ENCODE data around the gene RTTN. TPM values are rescaled to one million over a fixed set of nuclear protein-coding genes. Genes with fewer than 3 reads are reported as not detected.

The RTTN gene
- total RNA-seq, 1 donor from 2014 or later: 7.8 TPM

DNA sequence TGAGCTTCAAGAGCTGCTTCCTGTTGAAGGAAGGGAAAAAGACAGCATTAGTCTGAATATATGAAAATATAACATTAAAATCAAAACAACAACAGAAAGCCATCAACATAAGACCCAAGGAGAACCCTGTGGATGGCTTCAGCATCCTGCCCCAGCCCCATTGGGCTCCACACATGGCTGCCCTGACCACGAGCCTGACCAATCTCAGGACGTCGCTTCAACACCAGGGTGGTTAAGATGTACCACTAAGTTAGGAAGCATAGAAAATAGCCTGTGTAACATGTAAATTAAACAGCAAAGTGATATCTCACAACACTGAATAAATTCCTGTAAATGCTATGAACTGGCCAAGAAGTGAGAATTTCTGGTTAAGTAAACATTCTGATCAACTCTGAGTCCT is 180.7 kb downstream of the RTTN start:
- ATAC-seq: no peak

DNA sequence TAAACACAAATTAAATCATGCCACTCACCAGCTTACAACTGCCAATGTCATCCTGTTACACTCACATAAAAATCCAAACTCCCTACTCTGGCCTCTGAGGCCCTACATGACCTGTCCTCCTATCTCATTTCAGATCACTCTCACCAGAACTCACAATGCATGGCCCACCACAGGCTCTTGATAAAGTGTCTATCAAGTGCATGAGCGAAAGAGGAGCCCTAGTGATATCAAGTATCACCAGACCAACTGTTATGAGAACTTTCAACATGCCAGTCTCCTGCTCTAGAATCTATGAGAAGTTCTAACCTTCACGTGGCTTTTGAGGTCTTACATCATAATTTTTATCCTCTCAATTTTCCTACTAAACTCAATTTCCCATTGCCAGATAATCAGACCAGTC is 181.4 kb downstream of the RTTN start:
- peak; percentile 25 for ATAC-seq

DNA sequence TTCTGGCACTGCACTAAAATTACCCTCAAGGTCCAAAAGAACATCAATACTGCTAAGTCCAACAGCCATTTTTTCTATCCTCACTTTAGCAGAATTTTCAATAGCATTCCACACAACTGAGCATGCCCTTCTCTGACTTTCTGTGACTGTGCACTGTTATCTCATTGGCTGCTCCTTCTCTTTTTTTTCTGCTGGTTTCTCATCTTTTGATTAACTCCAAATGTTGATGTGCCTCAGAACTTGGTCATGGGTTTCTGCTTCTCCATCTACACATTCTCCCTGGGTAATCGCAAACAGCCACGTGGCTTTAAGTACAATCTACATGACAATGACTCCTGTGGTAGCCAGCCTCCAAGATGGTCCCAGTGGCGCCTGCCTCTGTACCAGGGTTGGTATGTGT is 182.9 kb downstream of the RTTN start:
- ATAC-seq: no peak

DNA sequence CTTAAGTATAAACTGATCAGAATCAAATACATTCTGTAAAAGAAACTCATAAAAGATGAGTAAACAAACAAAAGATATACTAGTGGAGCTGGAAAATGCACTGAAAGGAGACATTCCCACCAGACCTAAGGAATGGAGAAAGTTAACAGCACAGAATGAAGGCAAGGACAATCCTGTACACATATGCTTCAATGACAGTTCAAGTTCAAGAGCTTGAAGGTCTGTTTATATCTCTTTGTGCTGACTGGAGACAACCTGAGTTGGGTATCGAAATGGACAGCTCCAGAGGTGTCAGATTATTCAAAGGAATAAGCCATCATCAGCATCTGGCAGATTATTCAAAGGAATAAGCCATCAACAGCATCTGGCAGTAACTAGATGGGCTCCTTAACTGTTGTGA is 184.0 kb downstream of the RTTN start:
- no peak for ATAC-seq

DNA sequence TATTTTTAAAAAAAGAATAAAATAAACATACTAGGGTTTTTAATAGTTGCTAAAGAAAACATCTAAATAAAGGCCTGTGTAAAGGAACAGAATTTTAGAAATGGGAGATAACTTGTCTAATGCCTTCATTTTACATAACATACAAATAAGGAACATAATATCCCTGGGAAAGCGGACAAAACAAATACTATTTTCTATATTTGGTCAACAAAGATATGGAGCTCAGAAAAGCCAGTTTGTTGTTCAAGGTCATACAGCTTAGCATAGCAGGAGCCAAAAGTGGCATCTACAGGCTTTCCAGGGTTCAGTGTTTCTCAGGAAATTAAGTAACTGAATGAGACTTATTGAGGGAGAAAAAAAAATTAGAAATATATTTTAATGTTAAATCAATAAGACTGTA is 184.4 kb downstream of the RTTN start:
- no peak for ATAC-seq

DNA sequence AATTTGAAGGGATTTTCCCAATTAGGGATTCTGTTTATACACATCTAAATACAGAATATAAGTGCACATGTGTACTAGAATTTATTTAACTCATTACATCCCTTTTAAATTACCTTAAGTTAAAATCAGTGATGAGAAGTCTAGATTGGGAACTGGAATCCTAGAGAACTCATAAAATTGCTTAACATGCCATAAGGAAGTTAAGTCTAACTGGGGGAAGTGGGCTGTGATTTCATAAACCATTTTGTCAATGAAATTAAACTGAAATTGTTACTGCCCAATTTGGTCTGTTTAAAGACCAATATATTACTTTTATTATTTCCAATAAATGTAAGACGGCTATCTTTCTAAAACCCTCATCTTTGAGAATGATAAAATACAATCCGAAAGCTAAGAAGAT is 185.5 kb downstream of the RTTN start:
- no peak for ATAC-seq

DNA sequence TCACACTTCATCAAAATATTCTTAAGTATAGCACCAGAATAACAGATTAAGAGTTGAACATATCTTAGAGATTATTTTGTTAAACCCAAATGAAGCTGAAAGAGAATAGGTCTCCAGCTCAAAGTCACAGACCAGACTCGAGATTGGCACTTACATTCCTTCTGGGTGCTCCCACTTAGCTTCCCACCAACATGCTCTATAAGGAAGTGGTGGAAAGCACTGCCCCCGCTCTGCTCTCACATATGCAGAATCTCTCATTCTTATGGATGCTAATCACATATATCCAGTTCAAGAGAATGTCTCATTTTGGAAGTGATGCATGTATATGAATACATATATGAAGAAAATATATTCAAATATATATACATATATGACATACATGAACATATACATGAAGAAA is 186.4 kb downstream of the RTTN start:
- no peak for ATAC-seq

DNA sequence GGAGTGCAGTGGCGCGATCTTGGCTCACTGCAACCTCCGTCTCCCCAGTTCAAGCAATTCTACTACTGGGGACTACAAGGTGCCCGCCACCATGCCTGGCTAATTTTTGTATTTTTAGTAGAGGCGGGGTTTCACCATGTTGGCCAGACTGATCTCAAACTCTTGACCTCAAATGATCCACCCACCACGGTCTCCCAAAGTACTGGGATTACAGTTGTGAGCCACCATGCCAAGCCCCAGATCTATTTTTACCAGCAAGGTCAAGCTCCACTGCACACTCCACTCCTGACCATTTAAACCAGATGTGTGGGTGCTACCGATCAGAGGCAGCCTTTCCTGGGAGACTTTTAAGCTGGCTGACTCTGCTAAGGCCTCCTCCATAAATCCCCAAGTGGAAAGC is 190.4 kb downstream of the RTTN start:
- no peak for ATAC-seq

DNA sequence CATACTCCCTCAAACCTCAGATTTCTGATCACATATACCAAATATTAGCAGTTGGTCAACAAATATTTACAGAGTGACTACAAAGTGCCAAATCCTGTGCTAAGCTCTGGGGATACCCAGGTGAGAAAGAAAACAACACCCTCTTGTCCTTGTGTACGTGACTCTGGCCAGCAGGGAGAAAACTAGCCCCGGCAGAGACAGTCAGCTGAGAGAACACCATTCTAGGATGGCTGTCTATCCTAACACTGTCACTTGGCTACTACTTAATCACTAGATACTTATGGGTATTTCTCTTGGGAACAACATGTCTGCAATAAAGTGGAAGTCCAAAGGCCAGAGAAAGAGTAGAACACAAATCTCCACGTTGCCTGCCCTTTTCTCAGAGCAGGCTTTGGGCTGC is 199.9 kb downstream of the RTTN start:
- no peak for ATAC-seq

DNA sequence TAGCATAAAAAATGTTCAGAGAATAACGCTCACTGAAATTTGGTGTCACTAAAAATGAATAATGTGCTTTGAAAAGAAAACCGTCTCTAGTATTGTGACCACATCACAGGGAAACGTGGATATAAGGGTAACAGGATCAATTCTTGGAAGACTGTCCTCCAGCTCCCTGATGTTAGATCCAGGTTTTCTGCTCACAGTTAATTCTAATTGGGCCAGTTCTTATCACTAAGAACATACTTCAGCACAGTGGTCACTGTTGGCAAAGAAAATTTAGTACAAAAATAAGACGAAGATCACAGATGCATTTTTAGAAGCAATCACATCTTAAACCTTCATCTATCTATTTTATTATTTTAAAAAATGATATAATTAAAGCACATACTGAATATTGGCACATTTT is 200.8 kb downstream of the RTTN start:
- ATAC-seq: no peak

DNA sequence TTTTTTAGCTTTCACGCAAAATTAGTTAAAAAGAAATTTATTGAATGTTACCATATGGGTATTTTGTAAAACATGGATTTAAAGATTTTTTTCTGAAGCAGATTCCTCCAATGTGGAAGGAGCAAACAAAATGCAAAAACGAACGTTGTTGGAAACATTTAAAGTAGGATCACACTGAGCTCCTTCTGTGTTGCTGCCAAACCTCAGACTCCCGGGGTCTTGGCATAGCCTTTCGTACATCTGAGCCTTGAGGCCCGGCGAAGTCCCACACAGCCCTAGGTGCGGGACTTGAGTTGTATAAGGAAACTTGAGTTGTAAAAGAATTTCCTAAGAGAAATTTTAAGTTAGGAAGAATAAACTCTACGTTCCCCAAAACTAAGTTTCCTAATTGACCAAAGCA is 205.8 kb downstream of the RTTN start:
- no peak for ATAC-seq

DNA sequence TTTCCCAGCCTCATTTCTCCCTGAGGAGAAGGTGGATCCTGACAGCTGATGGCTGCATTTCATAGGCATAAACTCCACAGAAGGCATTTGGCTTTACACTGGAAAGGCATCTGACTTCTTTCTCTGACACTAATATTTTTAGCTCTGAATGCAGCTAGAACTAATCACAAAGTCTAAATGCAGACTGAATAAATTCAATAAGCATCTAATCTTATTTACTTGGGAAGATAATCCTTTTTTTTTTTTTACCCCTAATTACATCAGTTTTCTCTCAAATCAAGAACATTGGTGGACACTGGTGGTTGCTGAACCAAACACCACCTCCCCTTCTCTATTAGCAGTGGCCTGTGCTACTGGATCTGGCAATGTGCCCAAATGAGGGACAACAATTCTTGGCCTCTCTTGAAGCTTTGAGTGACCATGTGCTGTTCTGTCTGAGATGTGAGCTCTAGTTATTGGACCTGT is 206.9 kb downstream of the RTTN start:
- no peak for ATAC-seq

DNA sequence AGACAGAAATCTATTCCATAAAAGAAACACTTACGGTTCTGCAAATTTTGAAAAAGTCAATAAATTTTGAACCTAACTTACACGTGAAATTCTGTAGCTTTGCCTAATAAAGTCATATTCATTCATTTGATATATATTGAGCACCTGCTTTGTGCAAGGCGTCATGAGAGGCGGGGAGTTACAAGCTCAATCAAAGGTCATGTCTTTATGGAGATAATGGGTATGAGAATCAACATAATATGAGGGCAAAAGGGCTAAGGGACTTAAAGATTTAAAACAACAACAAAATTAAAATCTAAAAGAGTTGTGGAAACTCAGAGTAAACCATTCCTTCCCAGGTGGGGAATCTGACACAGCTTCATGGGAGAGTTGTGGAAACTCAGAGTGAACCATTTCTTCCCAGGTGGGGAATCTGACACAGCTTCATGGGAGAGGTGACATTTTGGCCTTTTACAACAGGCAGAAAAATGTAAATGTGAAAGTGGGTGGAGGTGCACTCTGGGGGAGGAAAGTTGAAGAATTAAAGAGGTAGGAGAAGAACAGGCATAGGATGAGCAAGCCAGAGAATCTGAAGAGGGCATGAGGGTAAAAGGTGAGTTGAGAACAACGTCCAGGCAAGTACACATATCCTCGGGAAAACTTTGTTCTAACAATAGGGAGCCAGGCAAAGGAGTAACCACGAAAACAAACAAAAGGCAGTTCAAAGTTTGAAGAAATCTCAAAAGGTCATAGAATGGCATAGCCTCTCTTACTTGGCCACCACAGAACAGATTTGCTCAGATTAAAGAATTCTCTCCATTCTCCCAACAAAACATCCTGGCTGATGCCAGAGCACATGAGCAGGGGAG is 208.3 kb downstream of the RTTN start:
- no peak for ATAC-seq

DNA sequence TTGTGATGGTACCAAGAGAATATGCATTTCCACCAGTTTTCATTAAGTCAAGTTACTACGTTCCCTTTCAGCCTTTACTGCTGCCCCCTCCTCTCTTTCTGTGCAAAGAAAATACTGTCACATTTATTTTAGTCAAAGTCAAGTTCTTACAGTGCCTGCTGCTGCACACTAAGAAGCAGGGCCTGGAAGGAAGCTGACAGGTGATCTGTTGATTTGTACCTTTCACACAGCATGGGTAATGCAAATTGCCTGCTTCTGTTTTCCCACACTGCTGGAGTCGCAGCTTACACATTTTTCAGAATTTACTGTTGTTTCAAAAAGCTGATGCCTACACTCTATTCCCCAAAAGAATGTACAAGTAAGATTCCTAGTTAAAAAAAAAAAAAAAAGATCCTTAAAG is 209.1 kb downstream of the RTTN start:
- no peak for ATAC-seq

DNA sequence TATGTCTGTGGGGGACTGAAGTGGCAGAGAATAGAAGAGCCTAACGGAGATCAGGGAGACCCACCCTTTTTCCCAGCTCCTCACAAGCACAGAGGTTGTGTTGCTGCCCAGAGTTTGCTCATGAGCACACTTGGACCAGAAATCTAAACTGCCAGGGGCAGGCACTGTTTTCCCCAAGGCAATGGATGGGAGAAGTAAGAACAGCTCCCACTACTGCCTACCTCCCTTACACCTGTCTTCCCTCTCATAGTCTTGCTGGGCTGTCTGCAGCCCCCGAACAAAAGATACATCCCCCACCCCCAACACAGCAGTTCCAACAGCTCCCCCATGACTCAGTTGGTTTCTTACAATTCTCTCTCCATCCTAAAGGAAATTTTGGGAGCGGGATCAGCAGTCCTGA is 209.7 kb downstream of the RTTN start:
- ATAC-seq: no peak

DNA sequence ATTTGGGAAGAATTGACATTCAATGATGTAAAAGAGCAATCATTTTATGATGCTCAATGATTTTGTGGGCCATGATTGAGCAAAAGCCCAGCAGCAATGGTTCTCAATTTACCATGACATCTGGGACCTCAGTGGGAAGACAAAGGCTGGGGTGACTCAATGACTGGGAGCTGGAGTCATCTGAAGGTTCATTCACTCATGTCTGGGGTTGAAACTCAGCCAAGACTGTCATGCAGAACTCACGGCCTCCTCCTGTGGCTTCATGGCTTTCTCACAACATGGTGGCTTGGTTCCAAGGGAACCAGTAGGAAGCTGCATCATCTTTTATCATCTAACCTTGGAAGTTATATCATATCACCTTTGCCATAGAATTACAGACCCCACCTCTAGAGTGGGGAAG is 212.7 kb downstream of the RTTN start:
- ATAC-seq: no peak

DNA sequence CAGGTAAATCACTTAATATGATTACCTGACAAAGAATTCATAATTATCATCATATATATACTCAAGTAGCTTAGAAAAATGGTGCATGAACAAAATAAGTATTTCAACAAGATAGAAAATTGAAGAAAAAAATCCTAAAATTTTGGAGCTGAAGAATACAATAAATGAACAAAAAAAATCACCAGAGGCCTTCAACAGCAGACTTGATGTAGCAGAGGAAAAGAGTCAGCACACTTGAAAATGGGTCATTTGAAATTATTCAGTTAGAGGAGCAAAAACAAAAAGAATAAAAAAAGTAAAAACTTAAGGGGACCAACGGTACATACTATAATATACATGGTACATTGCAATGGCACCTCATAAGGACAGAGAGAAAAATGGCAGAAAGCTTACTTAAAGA is 217.6 kb downstream of the RTTN start:
- ATAC-seq: no peak

DNA sequence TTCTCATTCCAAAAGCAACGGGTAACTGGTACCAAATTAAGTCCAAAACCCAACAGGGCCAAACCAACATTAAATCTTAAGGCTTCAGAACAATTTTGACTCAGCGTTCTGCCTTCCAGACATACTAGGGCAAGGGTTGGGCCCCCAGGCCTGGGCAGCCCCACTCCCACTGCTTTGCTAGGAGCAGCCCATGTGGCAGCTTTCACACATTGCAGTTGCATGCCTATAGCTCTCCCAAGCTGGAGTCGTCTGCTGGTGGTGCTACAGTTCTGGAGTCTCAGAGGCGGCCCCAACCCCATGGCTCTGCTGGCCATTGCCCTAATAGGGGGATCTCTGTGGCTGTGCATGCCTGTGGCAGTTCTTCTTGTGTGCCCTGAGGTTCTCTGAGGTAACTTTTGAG is 220.2 kb downstream of the RTTN start:
- no peak for ATAC-seq

DNA sequence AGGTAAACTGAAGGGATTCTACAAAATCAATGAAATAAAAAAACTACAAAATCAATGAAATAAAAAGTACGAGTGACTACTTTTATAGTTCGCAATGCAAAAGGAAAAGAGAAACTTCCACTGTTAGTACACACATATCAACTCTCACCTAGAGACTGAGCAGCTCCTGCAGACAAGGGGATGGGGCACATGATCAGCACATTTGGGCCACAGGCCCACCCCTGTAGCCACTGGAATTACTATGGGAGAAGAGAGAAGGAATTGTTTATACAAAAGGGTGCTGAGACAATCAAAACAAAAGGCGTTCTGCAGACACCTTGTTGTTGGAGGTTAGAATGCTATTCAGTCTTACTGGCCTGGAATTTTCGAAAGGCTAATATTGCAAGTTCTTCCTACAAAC is 223.1 kb downstream of the RTTN start:
- ATAC-seq: no peak

DNA sequence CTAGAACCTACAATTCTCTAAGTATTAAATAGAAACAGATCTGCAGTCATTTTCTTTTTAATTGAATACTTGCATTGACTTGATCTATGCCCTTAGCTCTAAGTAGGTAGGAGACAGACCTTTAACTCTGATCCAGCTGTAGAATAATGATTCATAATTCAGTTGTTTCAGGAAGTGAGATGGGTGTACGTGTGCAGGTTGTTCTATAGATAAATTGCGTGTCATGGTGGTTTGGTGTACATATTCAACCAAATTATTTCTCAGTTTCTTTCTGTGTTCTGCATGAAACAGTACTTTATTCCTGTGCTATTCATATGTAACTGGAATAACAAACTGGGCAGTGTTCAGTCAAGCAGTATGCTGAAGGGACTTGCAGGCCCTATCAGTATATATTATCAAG is 223.5 kb downstream of the RTTN start:
- ATAC-seq: no peak

DNA sequence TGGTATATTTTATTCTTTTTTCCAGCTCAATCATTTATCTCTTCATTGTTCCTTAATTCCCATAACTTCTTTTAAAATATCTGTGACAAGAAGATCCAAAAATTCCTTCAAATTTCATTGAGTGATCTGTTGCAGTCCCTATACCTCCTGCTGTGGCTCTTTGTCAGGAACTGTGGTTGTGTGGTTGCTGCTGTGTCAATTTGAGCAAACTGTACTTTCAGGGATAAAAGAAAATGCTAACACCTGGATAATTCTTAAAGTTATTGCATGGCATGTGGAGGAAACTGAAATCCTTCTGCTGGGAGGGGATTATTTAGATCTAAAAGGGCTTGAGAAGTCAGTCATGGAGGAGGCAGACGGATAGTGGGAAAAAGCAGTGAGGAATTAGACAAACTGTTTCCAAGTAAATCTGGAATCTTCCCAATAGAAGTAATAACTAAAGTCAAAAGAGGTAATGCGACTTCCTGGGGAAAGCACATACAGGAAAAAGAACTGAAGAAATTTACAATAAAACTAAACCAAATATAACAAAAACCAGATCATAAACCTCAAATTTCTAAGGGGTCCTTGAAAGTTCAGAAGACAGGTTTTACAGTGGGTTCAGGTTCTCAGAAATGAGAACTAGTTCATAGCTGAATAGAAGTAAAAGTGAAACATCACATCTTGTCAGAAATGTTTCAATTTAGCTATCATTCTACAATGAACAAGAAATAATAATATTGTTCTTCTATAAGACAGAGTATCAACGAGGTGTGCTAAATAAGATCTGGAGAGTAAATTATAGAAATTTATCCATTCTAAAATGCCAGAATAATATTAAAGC is 224.3 kb downstream of the RTTN start:
- ATAC-seq: no peak

DNA sequence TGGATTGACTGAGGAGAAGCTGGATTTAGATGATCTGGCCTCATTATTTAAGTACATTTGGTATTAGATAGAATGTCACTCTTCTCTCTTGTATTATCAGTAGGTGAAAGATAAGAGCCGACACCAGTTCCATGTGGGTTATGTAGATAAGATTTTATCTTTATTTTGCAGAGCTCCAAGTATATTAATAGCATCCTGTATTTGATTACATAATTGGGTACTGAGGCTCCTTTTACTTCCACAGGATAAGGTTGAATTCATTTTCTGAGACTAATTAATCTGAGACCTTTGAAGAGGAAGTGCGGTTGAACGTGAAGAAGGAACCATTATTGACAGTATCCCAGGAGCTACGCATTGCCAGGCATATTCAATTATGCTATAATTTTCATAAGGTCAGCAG is 225.0 kb downstream of the RTTN start:
- no peak for ATAC-seq

DNA sequence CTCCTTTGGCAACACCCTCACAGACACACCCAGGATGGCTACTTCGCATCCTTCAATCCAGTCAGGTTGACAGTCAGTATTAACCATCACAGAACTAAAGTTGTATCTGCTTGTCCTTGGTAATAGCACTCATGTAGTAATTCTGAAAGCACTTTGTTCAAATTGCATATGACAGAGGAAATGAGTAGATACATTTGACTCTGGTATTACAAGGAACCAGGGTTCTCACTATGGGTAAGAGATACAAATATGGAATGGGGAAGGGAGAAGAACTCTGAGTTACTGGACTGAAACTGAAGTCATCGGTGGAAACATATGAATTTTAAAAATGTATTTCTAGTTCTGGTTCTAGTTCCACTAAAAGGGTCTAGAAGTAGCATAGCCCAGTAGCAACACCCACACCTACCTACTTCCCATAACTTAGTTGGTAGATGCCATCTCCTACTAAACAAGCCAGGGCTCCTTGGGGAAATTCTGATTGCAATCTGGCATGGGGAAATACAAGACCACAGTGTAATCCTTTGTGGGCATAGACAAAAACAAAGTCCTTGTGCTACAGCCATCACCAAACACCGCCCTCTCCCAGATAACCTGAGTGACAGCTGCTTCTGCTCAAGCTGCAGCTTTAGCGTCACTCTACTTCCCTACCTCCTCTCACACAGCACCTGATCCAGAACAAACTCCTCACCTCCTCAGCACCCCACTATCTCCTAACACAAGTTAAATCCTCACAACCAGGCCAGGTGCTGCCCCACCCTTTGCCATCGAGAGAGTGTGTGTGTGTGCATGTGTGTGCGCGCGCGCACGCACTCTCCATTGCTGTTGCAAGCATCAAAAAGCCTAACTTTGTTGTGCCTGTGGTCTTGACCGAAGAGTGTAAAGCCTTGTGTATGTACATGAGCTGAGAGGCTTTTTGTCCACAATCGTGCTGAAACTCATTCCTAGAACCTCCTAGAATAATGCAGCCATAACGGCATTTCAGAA is 226.5 kb downstream of the RTTN start:
- ATAC-seq: no peak
